SK-N-SH (cell line): Measurements from ENCODE around the gene AIP. TPM values are rescaled to one million over a fixed set of nuclear protein-coding genes. Genes with fewer than 3 reads are reported as not detected.

Experiments used
- CTCF ChIA-PET: fragments of 300-600, 350-600 bp; formaldehyde crosslinking; extraction: SDS; loops from one replicate; lab custom pipeline; 2021; lab: Yijun Ruan, JAX
- POLR2A ChIA-PET: fragments of 350-600 bp; sonication (Branson Sonifier 250); formaldehyde crosslinking; extraction: SDS; loops from one replicate; lab custom pipeline; 2020; ENCODE audit warnings: antibody characterized with exemption, inconsistent platforms; lab: Yijun Ruan, JAX
- DNase-seq: peaks from one replicate; pipeline ENCODE4 v3.0.0; 2012
- H2AFZ ChIP-seq: fragments of 200-600 bp; sonication (generic); 2 replicates; pipeline ENCODE4 v1.8.1; 2016; ENCODE audit warnings: antibody characterized with exemption, mild to moderate bottlenecking, low read depth
- H3F3A ChIP-seq: fragments of 200-600 bp; sonication (generic); replicated peaks from 2 replicates; pipeline ENCODE3; 2016; ENCODE audit warnings: antibody characterized with exemption, mild to moderate bottlenecking; ENCODE audit not compliant: insufficient read depth
- H3K27ac ChIP-seq, 2 experiments: fragments of 200-500 bp in 1 of 2; fragments of 200-600 bp in 1 of 2; sonication (Bioruptor generic) in 1 of 2; sonication (generic), shearing (Covaris generic) in 1 of 2; 2 replicates each; pipeline versions ENCODE4 v1.5.1 to v1.6.1; 2014 to 2016; ENCODE audit warnings: low read depth in 2 of 2, inconsistent platforms in 1 of 2, low read length in 1 of 2, mild to moderate bottlenecking in 1 of 2, mixed read lengths in 1 of 2
- H3K27me3 ChIP-seq: fragments of 200-600 bp; sonication (generic), shearing (Covaris generic); 2 replicates; pipeline ENCODE4 v1.6.1; 2016; ENCODE audit warnings: mixed run types; ENCODE audit not compliant: insufficient read depth
- H3K36me3 ChIP-seq, 2 experiments: fragments of 200-500 bp in 1 of 2; fragments of 200-600 bp in 1 of 2; sonication (Bioruptor generic) in 1 of 2; sonication (generic) in 1 of 2; replicated peaks in 1 of 2; 2 replicates each; pipeline versions ENCODE3 to v1.5.1; 2014 to 2016; ENCODE audit warnings: low read length in 1 of 2, mild to moderate bottlenecking in 1 of 2; ENCODE audit not compliant: insufficient read depth in 2 of 2, control insufficient read depth in 1 of 2
- H3K4me1 ChIP-seq, 2 experiments: fragments of 200-500 bp in 1 of 2; fragments of 200-600 bp in 1 of 2; sonication (Bioruptor generic) in 1 of 2; sonication (generic), shearing (Covaris generic) in 1 of 2; 2 replicates each; pipeline versions ENCODE4 v1.5.1 to v1.6.1; 2014 to 2016; ENCODE audit warnings: low read depth in 1 of 2, low read length in 1 of 2, mixed run types in 1 of 2; ENCODE audit not compliant: insufficient read depth in 2 of 2, control insufficient read depth in 1 of 2
- H3K4me2 ChIP-seq: fragments of 200-600 bp; sonication (generic), shearing (Covaris generic); 2 replicates; pipeline ENCODE4 v1.6.1; 2017; ENCODE audit warnings: mixed run types
- H3K4me3 ChIP-seq, 2 experiments: fragments of 200-500 bp in 1 of 2; fragments of 200-600 bp in 1 of 2; sonication (Bioruptor generic) in 1 of 2; sonication (generic), shearing (Covaris generic) in 1 of 2; 2 replicates each; pipeline versions ENCODE4 v1.5.1 to v1.8.1; 2014 to 2016; ENCODE audit warnings: low read depth in 2 of 2, inconsistent platforms in 1 of 2, low read length in 1 of 2, mild to moderate bottlenecking in 1 of 2, mixed read lengths in 1 of 2, moderate library complexity in 1 of 2
- H3K79me2 ChIP-seq: fragments of 200-600 bp; sonication (generic); 2 replicates; pipeline ENCODE4 v1.8.1; 2017; ENCODE audit warnings: mild to moderate bottlenecking; ENCODE audit not compliant: insufficient read depth
- H3K9ac ChIP-seq: fragments of 200-600 bp; sonication (generic); 2 replicates; pipeline ENCODE4 v1.6.1; 2017; ENCODE audit warnings: mixed run types
- H3K9me2 ChIP-seq: fragments of 200-600 bp; sonication (generic); 2 replicates; pipeline ENCODE4 v1.6.1; 2017; ENCODE audit warnings: mixed run types
- H3K9me3 ChIP-seq: fragments of 200-600 bp; sonication (generic); 2 replicates; pipeline ENCODE4 v1.6.1; 2017; ENCODE audit warnings: mixed run types, mild to moderate bottlenecking, moderate library complexity
- H4K20me1 ChIP-seq: fragments of 200-600 bp; sonication (generic); 2 replicates; pipeline ENCODE4 v1.6.1; 2017; ENCODE audit warnings: mild to moderate bottlenecking, mixed run types; ENCODE audit not compliant: insufficient read depth
- EP300 ChIP-seq, 2 experiments: IDR thresholded peaks; 2 replicates each; pipeline versions ENCODE4 v1.4.0 to v1.6.1; 2012; ENCODE audit warnings: borderline replicate concordance in 1 of 2, low read depth in 1 of 2, low read length in 1 of 2
- EZH2phosphoT487 ChIP-seq: fragments of 200-600 bp; sonication (generic); IDR thresholded peaks from 2 replicates; pipeline ENCODE4 v1.6.1; 2017; ENCODE audit warnings: low read depth, mixed run types, mild to moderate bottlenecking, antibody characterized with exemption, moderate library complexity, borderline replicate concordance
- FOXM1 ChIP-seq: IDR thresholded peaks from 2 replicates; pipeline ENCODE4 v1.4.0; 2012; ENCODE audit warnings: low read depth, mild to moderate bottlenecking
- GABPA ChIP-seq: IDR thresholded peaks from 2 replicates; pipeline ENCODE4 v1.4.0; 2012; ENCODE audit warnings: low read depth, mild to moderate bottlenecking
- JUND ChIP-seq: IDR thresholded peaks from 2 replicates; pipeline ENCODE4 v1.4.0; 2012
- MXI1 ChIP-seq: IDR thresholded peaks from 2 replicates; pipeline ENCODE4 v1.6.1; 2012; ENCODE audit warnings: mild to moderate bottlenecking, low read depth, low read length, improper control_type of control experiment
- NFIC ChIP-seq: IDR thresholded peaks from 2 replicates; pipeline ENCODE4 v1.4.0; 2012; ENCODE audit warnings: borderline replicate concordance
- RAD21 ChIP-seq: IDR thresholded peaks from 2 replicates; pipeline ENCODE4 v1.6.1; 2012; ENCODE audit warnings: mild to moderate bottlenecking, low read length
- SIN3A ChIP-seq: IDR thresholded peaks from 2 replicates; pipeline ENCODE4 v1.6.1; 2012; ENCODE audit warnings: low read depth, mild to moderate bottlenecking, low read length, moderate library complexity, borderline replicate concordance
- SMC3 ChIP-seq: IDR thresholded peaks from 2 replicates; pipeline ENCODE4 v1.6.1; 2012; ENCODE audit warnings: low read depth, low read length, improper control_type of control experiment
- TAF1 ChIP-seq: IDR thresholded peaks from 2 replicates; pipeline ENCODE4 v1.6.1; 2012; ENCODE audit warnings: low read depth, mild to moderate bottlenecking, low read length, moderate library complexity, borderline replicate concordance
- YY1 ChIP-seq: IDR thresholded peaks from 2 replicates; pipeline ENCODE4 v1.4.0; 2012; ENCODE audit warnings: low read depth, mild to moderate bottlenecking
- WGBS: methylation state at CpG from one replicate; pipeline ENCODE4 v1.1.6; 2017; ENCODE audit warnings: low lambda C conversion rate; 5-methylcytosine and 5-hydroxymethylcytosine counted together
- polyA plus RNA-seq, 3 experiments: library from polyadenylated mRNA; depleted of rRNA; stranded (reverse); fragments of >200 nt; gene quantifications; 2 replicates each; pipeline ENCODE4 v1.2.3, GENCODE V29; 2012
- TF ChIP-seq, protein P1 (sequence below): IDR thresholded peaks from 2 replicates; pipeline ENCODE4 v1.4.0; 2012; ENCODE audit warnings: low read depth
- TF ChIP-seq, protein P2 (sequence below): IDR thresholded peaks from 2 replicates; pipeline ENCODE4 v1.4.0; 2012; ENCODE audit warnings: low read depth, borderline replicate concordance
- TF ChIP-seq, protein P3 (sequence below): IDR thresholded peaks from 2 replicates; pipeline ENCODE4 v1.4.0; 2012; ENCODE audit warnings: low read depth, borderline replicate concordance
- TF ChIP-seq, protein P4 (sequence below): IDR thresholded peaks from 2 replicates; pipeline ENCODE4; 2012
- TF ChIP-seq, protein P5 (sequence below): IDR thresholded peaks from 2 replicates; pipeline ENCODE4 v1.6.1; 2012; ENCODE audit warnings: mild to moderate bottlenecking, low read depth, low read length, moderate library complexity
- TF ChIP-seq, protein P6 (sequence below): fragments of 150-350 bp; IDR thresholded peaks from 2 replicates; pipeline ENCODE4 v1.6.1; 2016; ENCODE audit warnings: mild to moderate bottlenecking, low read depth, low read length

Gene AIP
- polyA plus RNA-seq, 1 of the 3 experiments (the other 2 are of a cell fraction): 207 TPM

DNA sequence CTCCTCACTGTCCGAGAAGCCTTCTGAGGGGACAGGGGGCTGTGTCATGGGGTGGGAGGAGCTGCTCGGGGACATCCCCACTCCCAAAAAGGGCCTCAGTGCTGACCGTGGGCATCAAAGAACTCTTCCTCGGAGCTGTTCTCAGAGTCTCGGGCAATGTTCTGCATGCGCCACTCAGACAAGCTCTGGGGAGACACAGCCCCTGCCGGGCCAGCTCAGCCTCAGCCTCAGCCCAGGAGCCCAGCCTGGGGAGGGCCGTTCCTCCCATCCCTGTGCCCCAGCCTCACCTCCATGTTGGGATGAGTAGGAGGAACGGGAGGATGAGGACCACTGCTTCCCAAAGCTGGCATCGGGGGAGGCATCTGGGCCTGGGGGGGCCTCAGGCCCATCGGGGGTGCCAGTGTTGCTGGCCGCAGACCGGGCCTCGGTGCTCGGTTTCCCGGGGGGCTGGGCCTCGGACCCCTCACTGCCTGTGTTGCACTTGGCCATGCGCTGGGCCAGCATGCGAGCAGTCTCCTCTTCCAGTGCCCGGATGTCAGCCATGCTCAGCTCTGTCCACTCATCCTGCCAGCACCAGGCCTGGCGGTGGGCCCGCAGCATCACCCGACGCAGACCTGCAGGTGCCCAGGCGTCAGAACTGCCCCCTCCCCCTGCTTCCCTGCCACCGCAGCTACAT, 17.1 kb downstream of the AIP start:
- TF ChIP-seq SIN3A (no peak), TAF1 (no peak), YY1 (no peak), GABPA (no peak), EP300 (IDR thresholded peaks at IDR 0.05; ENCODE audit: borderline replicate concordance in 1 of 2, low read depth in 1 of 2, low read length in 1 of 2) (no peak), EZH2phosphoT487 (no peak)
- TF ChIP-seq, protein P1, sequence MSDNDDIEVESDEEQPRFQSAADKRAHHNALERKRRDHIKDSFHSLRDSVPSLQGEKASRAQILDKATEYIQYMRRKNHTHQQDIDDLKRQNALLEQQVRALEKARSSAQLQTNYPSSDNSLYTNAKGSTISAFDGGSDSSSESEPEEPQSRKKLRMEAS: no peak
- DNase-seq: no peak
- no peaks in the 10 kb centered on the region for H3K9me2 ChIP-seq
- ChIA-PET POLR2A (interaction anchor here (0.6 to 1.1 kb wide), 2 partner anchors 9 to 1061 kb away, joined by 3 to 5 read pairs; partner anchors contain the start of gene MRPL11), CTCF (interaction anchor here (0.5 kb wide), 1 partner anchor 487 kb away, joined by 3 read pairs; no protein-coding TSS in a partner anchor)
- no peak overlapping the region for H3K27ac ChIP-seq
- no peak overlapping the region for H3K4me2 ChIP-seq
- peaks cover 10 to 16% of the 10 kb centered on the region in 2 experiments for H3K36me3 ChIP-seq
- peaks cover 13% of the 10 kb centered on the region for H4K20me1 ChIP-seq
- 86% methylated on average over 8 of the region's 26 CpGs for WGBS
- no peak overlapping the region for H3K9ac ChIP-seq
- peaks cover 0 to 7% of the 10 kb centered on the region in 2 experiments; a peak in 1 of 4 replicates for H3K4me1 ChIP-seq
- H3K9me3 ChIP-seq: no peaks in the 10 kb centered on the region
- peaks cover 2% of the 10 kb centered on the region for H3F3A ChIP-seq
- H2AFZ ChIP-seq: no peak overlapping the region
- H3K4me3 ChIP-seq: no peak overlapping the region
- no peaks in the 10 kb centered on the region for H3K27me3 ChIP-seq
- H3K79me2 ChIP-seq: peaks cover 14% of the 10 kb centered on the region

DNA sequence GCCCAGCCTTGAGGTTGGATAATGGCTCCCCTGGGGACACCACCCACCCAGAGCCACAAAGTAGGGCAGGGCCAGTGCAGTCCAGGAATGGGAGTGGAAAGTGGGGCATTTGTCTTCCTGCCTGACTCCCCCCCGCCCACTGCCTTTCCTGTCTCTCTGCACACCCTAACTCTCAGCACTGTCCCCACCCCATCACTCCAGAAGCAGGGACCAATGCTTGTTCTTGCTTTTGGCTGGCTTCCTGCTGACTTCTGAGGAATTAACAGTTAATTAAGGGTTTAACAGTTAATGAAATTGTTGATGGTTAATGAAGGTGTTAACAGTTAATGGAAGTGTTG, 17.6 kb downstream of the AIP start:
- no peaks in the 10 kb centered on the region for H3K27me3 ChIP-seq
- no peak overlapping the region for H3K4me2 ChIP-seq
- ChIA-PET POLR2A (interaction anchor here (1.1 kb wide), 1 partner anchor 9 kb away, joined by 5 read pairs; no protein-coding TSS in a partner anchor), CTCF (interaction anchor here (1.1 kb wide), 1 partner anchor 99 kb away, joined by 3 read pairs; the partner anchor contains the start of gene PPP1CA)
- peaks cover 13% of the 10 kb centered on the region for H4K20me1 ChIP-seq
- H3K36me3 ChIP-seq: peaks cover 10 to 13% of the 10 kb centered on the region in 2 experiments
- H3K27ac ChIP-seq: no peak overlapping the region
- no peak overlapping the region for H3K9ac ChIP-seq
- H3K4me3 ChIP-seq: no peak overlapping the region
- peaks cover 3% of the 10 kb centered on the region for H3F3A ChIP-seq
- no peak overlapping the region for H2AFZ ChIP-seq
- peaks cover 2 to 10% of the 10 kb centered on the region in 2 experiments for H3K4me1 ChIP-seq
- WGBS: 90% methylated on average over 1 of the region's 1 CpG
- peaks cover 14% of the 10 kb centered on the region for H3K79me2 ChIP-seq
- DNase-seq: no peak
- H3K9me3 ChIP-seq: no peaks in the 10 kb centered on the region
- H3K9me2 ChIP-seq: no peaks in the 10 kb centered on the region
- no peak for TF ChIP-seq MXI1
- no peak for TF ChIP-seq FOXM1
- TF ChIP-seq YY1: no peak
- TF ChIP-seq, protein P2, sequence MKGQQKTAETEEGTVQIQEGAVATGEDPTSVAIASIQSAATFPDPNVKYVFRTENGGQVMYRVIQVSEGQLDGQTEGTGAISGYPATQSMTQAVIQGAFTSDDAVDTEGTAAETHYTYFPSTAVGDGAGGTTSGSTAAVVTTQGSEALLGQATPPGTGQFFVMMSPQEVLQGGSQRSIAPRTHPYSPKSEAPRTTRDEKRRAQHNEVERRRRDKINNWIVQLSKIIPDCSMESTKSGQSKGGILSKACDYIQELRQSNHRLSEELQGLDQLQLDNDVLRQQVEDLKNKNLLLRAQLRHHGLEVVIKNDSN: no peak
- TF ChIP-seq, protein P3, sequence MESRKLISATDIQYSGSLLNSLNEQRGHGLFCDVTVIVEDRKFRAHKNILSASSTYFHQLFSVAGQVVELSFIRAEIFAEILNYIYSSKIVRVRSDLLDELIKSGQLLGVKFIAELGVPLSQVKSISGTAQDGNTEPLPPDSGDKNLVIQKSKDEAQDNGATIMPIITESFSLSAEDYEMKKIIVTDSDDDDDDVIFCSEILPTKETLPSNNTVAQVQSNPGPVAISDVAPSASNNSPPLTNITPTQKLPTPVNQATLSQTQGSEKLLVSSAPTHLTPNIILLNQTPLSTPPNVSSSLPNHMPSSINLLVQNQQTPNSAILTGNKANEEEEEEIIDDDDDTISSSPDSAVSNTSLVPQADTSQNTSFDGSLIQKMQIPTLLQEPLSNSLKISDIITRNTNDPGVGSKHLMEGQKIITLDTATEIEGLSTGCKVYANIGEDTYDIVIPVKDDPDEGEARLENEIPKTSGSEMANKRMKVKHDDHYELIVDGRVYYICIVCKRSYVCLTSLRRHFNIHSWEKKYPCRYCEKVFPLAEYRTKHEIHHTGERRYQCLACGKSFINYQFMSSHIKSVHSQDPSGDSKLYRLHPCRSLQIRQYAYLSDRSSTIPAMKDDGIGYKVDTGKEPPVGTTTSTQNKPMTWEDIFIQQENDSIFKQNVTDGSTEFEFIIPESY: no peak
- no peak for TF ChIP-seq JUND
- no peak for TF ChIP-seq SIN3A
- TF ChIP-seq SMC3: no peak
- no peak for TF ChIP-seq NFIC
- TF ChIP-seq, protein P4, sequence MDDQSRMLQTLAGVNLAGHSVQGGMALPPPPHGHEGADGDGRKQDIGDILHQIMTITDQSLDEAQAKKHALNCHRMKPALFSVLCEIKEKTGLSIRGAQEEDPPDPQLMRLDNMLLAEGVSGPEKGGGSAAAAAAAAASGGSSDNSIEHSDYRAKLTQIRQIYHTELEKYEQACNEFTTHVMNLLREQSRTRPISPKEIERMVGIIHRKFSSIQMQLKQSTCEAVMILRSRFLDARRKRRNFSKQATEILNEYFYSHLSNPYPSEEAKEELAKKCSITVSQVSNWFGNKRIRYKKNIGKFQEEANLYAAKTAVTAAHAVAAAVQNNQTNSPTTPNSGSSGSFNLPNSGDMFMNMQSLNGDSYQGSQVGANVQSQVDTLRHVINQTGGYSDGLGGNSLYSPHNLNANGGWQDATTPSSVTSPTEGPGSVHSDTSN: no peak
- TF ChIP-seq, protein P5, sequence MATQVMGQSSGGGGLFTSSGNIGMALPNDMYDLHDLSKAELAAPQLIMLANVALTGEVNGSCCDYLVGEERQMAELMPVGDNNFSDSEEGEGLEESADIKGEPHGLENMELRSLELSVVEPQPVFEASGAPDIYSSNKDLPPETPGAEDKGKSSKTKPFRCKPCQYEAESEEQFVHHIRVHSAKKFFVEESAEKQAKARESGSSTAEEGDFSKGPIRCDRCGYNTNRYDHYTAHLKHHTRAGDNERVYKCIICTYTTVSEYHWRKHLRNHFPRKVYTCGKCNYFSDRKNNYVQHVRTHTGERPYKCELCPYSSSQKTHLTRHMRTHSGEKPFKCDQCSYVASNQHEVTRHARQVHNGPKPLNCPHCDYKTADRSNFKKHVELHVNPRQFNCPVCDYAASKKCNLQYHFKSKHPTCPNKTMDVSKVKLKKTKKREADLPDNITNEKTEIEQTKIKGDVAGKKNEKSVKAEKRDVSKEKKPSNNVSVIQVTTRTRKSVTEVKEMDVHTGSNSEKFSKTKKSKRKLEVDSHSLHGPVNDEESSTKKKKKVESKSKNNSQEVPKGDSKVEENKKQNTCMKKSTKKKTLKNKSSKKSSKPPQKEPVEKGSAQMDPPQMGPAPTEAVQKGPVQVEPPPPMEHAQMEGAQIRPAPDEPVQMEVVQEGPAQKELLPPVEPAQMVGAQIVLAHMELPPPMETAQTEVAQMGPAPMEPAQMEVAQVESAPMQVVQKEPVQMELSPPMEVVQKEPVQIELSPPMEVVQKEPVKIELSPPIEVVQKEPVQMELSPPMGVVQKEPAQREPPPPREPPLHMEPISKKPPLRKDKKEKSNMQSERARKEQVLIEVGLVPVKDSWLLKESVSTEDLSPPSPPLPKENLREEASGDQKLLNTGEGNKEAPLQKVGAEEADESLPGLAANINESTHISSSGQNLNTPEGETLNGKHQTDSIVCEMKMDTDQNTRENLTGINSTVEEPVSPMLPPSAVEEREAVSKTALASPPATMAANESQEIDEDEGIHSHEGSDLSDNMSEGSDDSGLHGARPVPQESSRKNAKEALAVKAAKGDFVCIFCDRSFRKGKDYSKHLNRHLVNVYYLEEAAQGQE: no peak
- no peak for TF ChIP-seq RAD21
- TF ChIP-seq, protein P6, sequence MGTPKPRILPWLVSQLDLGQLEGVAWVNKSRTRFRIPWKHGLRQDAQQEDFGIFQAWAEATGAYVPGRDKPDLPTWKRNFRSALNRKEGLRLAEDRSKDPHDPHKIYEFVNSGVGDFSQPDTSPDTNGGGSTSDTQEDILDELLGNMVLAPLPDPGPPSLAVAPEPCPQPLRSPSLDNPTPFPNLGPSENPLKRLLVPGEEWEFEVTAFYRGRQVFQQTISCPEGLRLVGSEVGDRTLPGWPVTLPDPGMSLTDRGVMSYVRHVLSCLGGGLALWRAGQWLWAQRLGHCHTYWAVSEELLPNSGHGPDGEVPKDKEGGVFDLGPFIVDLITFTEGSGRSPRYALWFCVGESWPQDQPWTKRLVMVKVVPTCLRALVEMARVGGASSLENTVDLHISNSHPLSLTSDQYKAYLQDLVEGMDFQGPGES: no peak
